GM18858 (cell line): ENCODE measurements around the gene CLPTM1.

ENCODE experiments used
- ATAC-seq: cut with Tn5 transposase; IDR thresholded peaks from one replicate; pipeline ENCODE4 v1.9.1; 2021; ENCODE audit not compliant: unreplicated experiment

The CLPTM1 gene

GRCh38 chr19:45008552-45008951, 53.4 kb downstream of the CLPTM1 start:
- ATAC-seq: no peak

GRCh38 chr19:45009625-45010255, 54.6 kb downstream of the CLPTM1 start:
- no peak for ATAC-seq

- no peak for ATAC-seq
Measured at GRCh38 chr19:45010306-45010705, 55.1 kb downstream of the CLPTM1 start.

GRCh38 chr19:45011959-45012358, 56.8 kb downstream of the CLPTM1 start:
- no peak for ATAC-seq

GRCh38 chr19:45016388-45017314, 61.5 kb downstream of the CLPTM1 start:
- ATAC-seq: peak; percentile 82

- ATAC-seq: no peak
Measured at GRCh38 chr19:45019187-45019586, 64.0 kb downstream of the CLPTM1 start.

- no peak for ATAC-seq
Measured at GRCh38 chr19:45020071-45020470, 64.9 kb downstream of the CLPTM1 start.

GRCh38 chr19:45021971-45022370, 66.8 kb downstream of the CLPTM1 start:
- no peak for ATAC-seq

- ATAC-seq: no peak
Measured at GRCh38 chr19:45023048-45023447, 67.9 kb downstream of the CLPTM1 start.

- no peak for ATAC-seq
Measured at GRCh38 chr19:45025264-45025663, 70.1 kb downstream of the CLPTM1 start.

GRCh38 chr19:45027371-45027770, 72.2 kb downstream of the CLPTM1 start:
- ATAC-seq: no peak

- ATAC-seq: no peak
Measured at GRCh38 chr19:45030825-45031224, 75.6 kb downstream of the CLPTM1 start.

- ATAC-seq: no peak
Measured at GRCh38 chr19:45032421-45032820, 77.2 kb downstream of the CLPTM1 start.

GRCh38 chr19:45035755-45036154, 80.6 kb downstream of the CLPTM1 start:
- ATAC-seq: no peak

GRCh38 chr19:45037393-45038169, 82.4 kb downstream of the CLPTM1 start:
- no peak for ATAC-seq

GRCh38 chr19:45038931-45039893, 84.0 kb downstream of the CLPTM1 start, which contains the start of gene CLASRP:
TSS of gene CLASRP (plus strand) at chr19:45039045. CDS start at chr19:45040213, 1,168 bp downstream.
- ATAC-seq: no peak

- no peak for ATAC-seq
Measured at GRCh38 chr19:45040059-45040771, 85.0 kb downstream of the CLPTM1 start.

- ATAC-seq: no peak
Measured at GRCh38 chr19:45041125-45041524, 85.9 kb downstream of the CLPTM1 start.
